Vagina (tissue), 2 donors: ENCODE data around the gene KRT5.
A peak's percentile ranks its signal among the peaks of the same experiment; 100 is the strongest.

Experiments used
- POLR2A ChIP-seq, 2 donors: fragments of 450-650 bp; IDR thresholded peaks; one replicate each; pipeline ENCODE4 v1.6.1; 2017; ENCODE audit warnings: antibody characterized with exemption in 2 of 2, mild to moderate bottlenecking in 2 of 2, moderate library complexity in 2 of 2
- TF ChIP-seq, protein P1 (sequence below), 3 experiments: fragments of 450-650 bp in 2 of 3; fragments of 200-600 bp in 1 of 3; sonication (generic) in 1 of 3; IDR thresholded peaks; one replicate each; pipeline ENCODE4 v1.5.1; 2017 to 2019; ENCODE audit warnings: antibody characterized with exemption in 3 of 3, mild to moderate bottlenecking in 2 of 3, moderate library complexity in 2 of 3

DNA sequence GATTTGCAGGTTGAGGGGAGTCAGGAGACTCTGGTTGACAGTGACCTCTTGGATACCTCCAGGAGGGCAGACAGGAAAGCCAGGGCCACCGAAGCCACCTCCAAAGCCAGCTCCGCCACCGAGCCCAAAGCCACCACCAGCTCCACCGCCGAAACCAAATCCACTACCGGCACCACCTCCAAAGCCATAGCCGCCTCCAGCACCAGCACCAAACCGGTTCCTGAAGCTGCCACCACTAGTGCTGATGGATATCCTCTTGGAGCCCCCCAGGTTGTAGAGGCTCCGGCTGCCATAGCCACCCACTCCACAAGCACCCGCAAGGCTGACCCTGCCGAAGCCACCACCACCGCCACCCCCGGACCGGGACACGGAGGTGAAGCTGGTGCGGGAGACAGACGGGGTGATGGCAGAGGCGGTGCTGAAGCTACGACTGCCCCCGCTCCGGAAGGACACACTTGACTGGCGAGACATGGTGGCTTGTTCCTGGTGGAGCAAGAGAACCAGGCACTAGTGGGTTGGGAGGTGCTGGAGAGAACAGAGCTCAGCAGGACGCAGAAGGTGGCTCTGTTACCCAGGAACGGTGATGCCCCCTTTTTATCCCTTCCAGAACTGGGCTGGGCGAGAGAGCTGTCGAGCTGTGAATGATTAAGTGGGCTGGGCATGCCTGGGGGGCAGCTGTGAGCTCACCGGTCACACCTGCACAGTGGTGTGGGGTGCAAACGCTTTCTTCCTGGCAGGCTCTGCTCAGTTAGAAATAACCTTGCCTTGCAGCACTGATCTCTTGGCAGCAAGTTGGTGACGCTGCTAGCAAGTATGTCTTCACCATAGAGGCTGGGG lies at the start of gene KRT5:
- TF ChIP-seq, protein P1, sequence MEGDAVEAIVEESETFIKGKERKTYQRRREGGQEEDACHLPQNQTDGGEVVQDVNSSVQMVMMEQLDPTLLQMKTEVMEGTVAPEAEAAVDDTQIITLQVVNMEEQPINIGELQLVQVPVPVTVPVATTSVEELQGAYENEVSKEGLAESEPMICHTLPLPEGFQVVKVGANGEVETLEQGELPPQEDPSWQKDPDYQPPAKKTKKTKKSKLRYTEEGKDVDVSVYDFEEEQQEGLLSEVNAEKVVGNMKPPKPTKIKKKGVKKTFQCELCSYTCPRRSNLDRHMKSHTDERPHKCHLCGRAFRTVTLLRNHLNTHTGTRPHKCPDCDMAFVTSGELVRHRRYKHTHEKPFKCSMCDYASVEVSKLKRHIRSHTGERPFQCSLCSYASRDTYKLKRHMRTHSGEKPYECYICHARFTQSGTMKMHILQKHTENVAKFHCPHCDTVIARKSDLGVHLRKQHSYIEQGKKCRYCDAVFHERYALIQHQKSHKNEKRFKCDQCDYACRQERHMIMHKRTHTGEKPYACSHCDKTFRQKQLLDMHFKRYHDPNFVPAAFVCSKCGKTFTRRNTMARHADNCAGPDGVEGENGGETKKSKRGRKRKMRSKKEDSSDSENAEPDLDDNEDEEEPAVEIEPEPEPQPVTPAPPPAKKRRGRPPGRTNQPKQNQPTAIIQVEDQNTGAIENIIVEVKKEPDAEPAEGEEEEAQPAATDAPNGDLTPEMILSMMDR (IDR thresholded peaks at IDR 0.05), result no peak
- TF ChIP-seq POLR2A (IDR thresholded peaks at IDR 0.05), result peak in 1 of 2 donors; percentile 46
